Breast epithelium (tissue), 3 donors: ENCODE data around the gene KPTN.

Experiments
- CTCF ChIP-seq, 3 donors: fragments of 450-650 bp; IDR thresholded peaks; one replicate each; pipeline ENCODE4 v1.5.1; 2016 to 2017; ENCODE audit warnings: antibody characterized with exemption in 3 of 3, mild to moderate bottlenecking in 3 of 3, moderate library complexity in 3 of 3
- POLR2AphosphoS5 ChIP-seq, 3 donors: sonication (generic); formaldehyde crosslinking; IDR thresholded peaks; one replicate each; pipeline ENCODE4 v1.6.1; 2017; ENCODE audit warnings: antibody characterized with exemption in 3 of 3

GRCh38 chr19:47465957-47466356, 18.1 kb downstream of the KPTN start:
- TF ChIP-seq CTCF (IDR thresholded peaks at IDR 0.05) = no peak
- TF ChIP-seq POLR2AphosphoS5 (IDR thresholded peaks at IDR 0.05) = no peak
